HG03460 (cell line): ENCODE data around the gene UQCR11.

Source experiments
- ATAC-seq: cut with Tn5 transposase; IDR thresholded peaks from one replicate; pipeline ENCODE4 v1.9.1; 2021; ENCODE audit not compliant: unreplicated experiment

UQCR11 gene

GRCh38 chr19:1592024-1592754 lies 13.1 kb downstream of the UQCR11 start:
- ATAC-seq, result peak; percentile 54

DNA sequence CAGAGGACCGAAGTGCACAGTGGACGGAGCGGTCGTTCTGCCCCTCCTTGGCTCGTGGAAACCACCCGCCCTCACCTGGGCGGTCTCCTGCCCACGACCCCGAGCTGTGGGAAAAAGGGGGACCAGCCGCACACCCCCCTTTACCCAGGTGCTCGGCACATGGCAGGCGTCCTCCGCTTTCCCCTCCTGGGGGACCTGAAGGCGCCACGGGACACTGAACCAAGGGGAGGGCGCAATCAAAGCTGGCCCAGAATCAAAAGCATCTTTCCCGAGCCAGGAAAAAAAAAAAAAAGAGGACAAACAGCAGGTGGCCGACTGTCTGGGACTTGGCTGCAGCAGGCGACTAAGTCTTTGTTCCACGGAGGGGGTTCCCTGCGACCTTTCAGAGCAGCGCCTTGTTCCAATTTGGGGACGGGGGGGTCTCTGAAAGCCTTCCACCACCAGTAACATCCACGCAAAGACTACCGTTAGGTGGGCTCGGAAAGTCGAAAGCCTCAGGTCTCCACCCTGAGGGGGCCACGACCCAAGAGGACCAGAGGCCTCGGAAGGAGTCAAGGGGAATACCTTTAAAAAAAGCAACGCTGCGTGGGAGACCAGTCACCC lies 13.7 kb downstream of the UQCR11 start:
- ATAC-seq, result no peak

DNA sequence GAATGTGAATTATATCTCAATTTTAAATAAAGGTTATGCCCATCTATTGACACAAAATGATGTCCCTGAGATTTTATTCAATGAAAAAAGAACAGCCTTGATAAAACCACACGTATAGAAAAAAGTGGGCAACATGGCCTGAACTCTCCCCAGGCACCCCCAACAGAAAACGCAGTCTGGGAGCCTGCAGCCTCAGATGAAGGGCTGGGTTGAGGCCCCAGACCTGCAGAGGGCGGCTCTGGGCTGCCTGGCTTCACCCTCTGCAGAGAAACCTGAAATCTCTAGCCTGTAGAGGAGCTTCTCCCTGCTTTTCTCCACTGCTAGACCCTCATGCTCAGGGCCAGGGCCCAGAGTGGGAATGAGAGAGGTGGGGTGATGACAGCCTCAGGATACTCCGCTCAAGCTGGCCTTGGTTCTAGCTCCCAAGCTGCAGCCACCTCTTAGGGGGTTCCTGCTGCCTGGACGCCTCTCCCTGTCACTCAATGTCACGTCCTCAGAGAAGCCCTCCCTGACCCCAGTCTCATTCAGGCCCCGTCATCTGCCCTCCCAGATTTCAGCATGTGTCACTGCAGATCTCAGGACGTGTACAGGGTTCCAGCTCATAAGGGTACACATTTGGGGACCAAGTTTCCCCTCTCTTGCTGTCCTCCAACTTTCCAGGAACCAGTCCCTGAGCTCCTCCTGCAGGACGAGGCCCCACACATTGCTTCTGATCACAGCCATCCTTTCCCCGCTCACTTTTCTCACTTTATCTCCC lies 14.4 kb downstream of the UQCR11 start:
- no peak for ATAC-seq

GRCh38 chr19:1587872-1588271 lies 17.4 kb downstream of the UQCR11 start:
- ATAC-seq, result no peak

DNA sequence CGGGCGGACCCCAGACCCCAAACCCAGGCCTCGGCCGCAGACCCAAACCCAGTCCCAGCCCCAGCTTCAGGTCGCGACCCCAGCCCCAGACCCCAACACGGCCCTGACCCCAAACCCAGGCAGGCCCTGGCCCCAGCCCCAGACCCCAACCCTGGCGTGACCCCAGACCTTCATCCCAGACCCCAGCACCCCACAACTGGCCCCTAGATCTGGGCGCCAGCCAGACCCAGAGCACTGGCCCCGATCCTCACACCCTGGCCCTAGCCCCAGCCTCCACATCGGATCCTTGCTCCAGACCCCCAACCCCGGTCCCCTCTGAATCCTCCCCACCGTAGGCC lies 20.1 kb downstream of the UQCR11 start:
- no peak for ATAC-seq

- no peak for ATAC-seq
Measured at GRCh38 chr19:1584500-1585242, 20.6 kb downstream of the UQCR11 start.

DNA sequence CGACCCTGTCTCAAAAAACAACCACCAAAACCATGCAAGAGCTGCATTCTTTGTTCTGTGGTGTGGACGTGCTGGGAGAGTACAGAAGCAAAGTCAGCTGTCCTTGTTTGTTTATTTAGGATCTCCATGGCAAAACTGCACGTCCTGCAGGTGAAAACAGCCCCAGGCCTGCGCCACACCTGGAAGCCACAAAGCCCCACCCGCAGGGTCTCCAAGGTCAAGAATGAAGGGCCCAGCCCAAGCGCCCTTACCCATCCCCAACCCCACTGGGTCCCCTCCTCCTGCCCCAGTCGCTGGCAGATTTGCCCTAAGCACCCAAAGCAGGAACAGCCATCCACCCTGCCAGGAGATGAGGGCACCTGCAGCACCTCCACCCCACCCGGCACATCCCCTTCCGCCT lies 23.1 kb downstream of the UQCR11 start:
- no peak for ATAC-seq

- ATAC-seq, result no peak
Measured at GRCh38 chr19:1580957-1581356, 24.3 kb downstream of the UQCR11 start.

DNA sequence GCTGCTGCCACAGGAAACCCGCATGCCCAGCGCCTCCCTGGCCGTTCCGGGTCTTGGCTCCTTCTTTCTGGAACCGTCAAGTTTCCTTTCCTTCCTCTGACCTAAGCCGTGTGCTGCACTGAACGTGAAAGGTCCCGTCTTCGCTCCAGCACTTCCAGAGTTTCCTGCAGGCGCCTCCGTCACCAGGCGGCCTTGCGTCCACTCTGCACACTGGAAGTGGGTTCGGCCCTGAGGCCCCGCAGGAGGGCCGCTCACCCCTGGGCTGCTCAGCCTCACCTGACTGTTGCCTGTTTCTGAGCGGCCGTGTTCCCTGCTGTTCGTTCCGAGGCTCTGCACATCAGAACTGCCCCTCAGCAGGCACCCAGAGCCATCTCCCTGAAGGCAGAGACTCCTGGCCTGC lies 24.9 kb downstream of the UQCR11 start:
- no peak for ATAC-seq

- no peak for ATAC-seq
Measured at GRCh38 chr19:1579222-1579621, 26.0 kb downstream of the UQCR11 start.

DNA sequence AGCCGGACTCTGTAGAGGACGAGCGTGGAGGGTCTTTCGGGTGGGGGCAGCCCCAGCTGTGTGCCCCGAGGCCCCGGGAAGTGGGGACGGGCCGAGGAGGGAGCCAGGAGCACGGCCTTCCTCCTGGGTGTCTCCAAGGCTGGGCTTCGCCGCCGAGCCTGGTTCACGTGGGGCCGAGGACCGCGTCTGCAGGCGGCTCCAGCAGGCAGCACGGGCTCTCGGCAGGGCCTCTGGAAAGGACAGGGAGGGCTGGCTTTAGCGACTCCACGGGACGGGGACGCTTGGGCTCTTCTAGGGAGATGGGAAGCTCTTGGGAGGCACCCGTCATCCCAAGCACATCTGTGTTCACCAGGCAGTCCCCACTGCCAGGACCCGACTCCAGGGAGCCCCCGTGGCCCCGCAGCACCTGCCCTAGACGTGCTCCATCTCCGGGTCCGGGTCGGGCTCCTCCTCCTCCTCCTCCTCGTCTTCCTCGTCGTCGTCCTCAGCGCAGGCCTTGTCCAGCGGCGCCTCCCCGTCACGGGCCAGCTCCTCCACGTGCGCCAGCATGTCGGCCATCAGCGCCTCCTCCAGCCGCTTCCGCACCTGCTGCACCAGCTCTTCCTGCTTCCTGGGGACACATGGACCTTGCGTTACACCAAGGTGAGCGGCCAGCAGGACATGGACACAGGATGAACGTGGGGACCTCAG lies 27.2 kb downstream of the UQCR11 start:
- no peak for ATAC-seq

- no peak for ATAC-seq
Measured at GRCh38 chr19:1577090-1577928, 28.0 kb downstream of the UQCR11 start.

GRCh38 chr19:1576242-1577089 lies 28.8 kb downstream of the UQCR11 start:
- ATAC-seq, result no peak

DNA sequence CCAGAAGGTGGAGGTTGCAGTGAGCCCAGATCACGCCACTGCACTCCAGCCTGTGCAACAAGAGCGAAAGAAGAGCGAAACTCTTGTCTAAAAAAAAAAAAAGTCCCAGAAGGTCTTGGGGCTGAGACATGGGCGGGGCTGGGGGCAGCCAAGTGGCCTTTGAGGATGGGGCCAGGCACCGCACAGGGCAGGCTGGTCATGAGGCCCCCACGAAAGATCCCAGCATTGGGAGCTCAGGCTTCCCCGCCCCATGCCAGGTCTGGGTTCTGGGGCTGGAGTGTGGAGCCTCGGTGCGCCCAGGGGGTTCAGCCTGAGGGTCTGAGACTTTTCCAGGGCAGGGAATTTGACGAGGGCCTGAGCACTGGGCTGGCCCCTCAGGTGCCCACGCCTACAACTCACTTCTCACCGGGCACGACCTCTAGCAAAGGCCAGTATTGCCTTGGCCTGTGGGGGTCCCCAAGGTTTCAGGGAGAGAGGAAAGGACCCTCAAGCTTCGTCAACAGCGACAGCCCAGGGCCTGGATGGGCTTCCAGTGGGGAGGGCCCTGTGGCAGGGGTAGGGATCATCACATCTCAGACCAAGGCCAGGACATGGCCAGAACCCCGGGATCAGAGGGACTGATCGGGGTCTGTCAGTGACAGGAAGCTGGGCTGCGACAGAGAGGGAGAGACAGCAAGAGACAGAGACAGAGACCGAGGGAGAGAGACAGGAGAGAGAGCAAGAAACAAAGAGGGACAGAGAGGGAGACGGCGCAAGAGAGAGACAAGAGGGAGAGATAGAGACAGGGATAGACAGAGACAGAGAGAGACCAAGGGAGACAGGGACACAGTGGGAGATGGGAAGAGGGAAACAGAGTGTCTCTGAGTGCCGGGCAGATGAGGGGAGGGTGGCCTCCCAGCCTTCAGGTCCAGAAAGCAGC lies 29.7 kb downstream of the UQCR11 start:
- no peak for ATAC-seq

GRCh38 chr19:1574354-1575136 lies 30.7 kb downstream of the UQCR11 start:
- no peak for ATAC-seq

- no peak for ATAC-seq
Measured at GRCh38 chr19:1572795-1573194, 32.5 kb downstream of the UQCR11 start.

GRCh38 chr19:1571358-1571757 lies 33.9 kb downstream of the UQCR11 start:
- no peak for ATAC-seq
